Panc1 (cell line): Measurements from ENCODE around the gene LRP1B. TPM values are rescaled to one million over a fixed set of nuclear protein-coding genes. Genes with fewer than 3 reads are reported as not detected.

Source experiments
- ATAC-seq: fragments of 200-7000 bp; cut with Tn5 transposase; 2 replicates; pipeline ENCODE4 v1.9.1; 2020; ENCODE audit warnings: mild to moderate bottlenecking, moderate library complexity
- BruUV-seq: library from RNA; stranded (reverse); fragments of 400-500 nt; replicated peaks from 2 replicates; lab custom pipeline; 2021; lab: Mats Ljungman, UMichigan
- CTCF ChIA-PET: fragments of 300-600 bp; sonication (Branson Sonifier 250); formaldehyde crosslinking; loops from one replicate; lab custom pipeline; 2022; ENCODE audit warnings: antibody characterized with exemption; lab: Charles Lee
- POLR2A ChIA-PET: fragments of 300-600 bp; sonication (Branson Sonifier 250); formaldehyde crosslinking; loops from one replicate; lab custom pipeline; 2022; ENCODE audit warnings: antibody characterized with exemption; lab: Charles Lee
- DNase-seq: peaks from one replicate; pipeline ENCODE4 v3.0.0-alpha.2; 2010; ENCODE audit warnings: low read depth, low spot score
- H3K27ac ChIP-seq: 2 replicates; pipeline ENCODE4 v1.5.1; 2011; ENCODE audit warnings: mild to moderate bottlenecking, low read length, inconsistent platforms
- H3K27me3 ChIP-seq: fragments of 200-500 bp; sonication (Bioruptor generic); 2 replicates; pipeline ENCODE4 v1.6.0; 2014; ENCODE audit warnings: low read length, inconsistent platforms; ENCODE audit not compliant: control insufficient read depth, insufficient read depth
- H3K36me3 ChIP-seq: fragments of 200-500 bp; sonication (Bioruptor generic); 2 replicates; pipeline ENCODE4 v1.5.1; 2014; ENCODE audit warnings: inconsistent platforms, mild to moderate bottlenecking, low read length, moderate library complexity; ENCODE audit not compliant: control insufficient read depth, insufficient read depth
- H3K4me1 ChIP-seq: 2 replicates; pipeline ENCODE4 v1.5.1; 2011; ENCODE audit warnings: inconsistent platforms, mild to moderate bottlenecking, low read length, moderate library complexity; ENCODE audit not compliant: control insufficient read depth, insufficient read depth
- H3K4me3 ChIP-seq, 2 experiments: 2 replicates each; pipeline ENCODE4 v1.5.1; 2011 to 2012; ENCODE audit warnings: low read depth in 2 of 2, low read length in 2 of 2, mild to moderate bottlenecking in 2 of 2, inconsistent platforms in 1 of 2, moderate library complexity in 1 of 2
- H3K9me3 ChIP-seq: fragments of 200-500 bp; sonication (Bioruptor generic); 2 replicates; pipeline ENCODE4 v1.5.1; 2014; ENCODE audit warnings: low read depth, mild to moderate bottlenecking, inconsistent platforms, low read length, moderate library complexity; ENCODE audit not compliant: control insufficient read depth, insufficient read depth
- CTCF ChIP-seq: fragments of 450-650 bp; IDR thresholded peaks from 2 replicates; pipeline ENCODE4 v1.5.1; 2017; ENCODE audit warnings: mild to moderate bottlenecking
- POLR2AphosphoS5 ChIP-seq: IDR thresholded peaks from 2 replicates; pipeline ENCODE4 v1.6.1; 2012; ENCODE audit warnings: mild to moderate bottlenecking, low read depth, low read length, moderate library complexity
- REST ChIP-seq, 2 experiments: IDR thresholded peaks; 2 replicates each; pipeline ENCODE4 v1.6.1; 2011 to 2012; ENCODE audit warnings: low read depth in 2 of 2, control low read depth in 1 of 2, low read length in 1 of 2, mild to moderate bottlenecking in 1 of 2, moderate library complexity in 1 of 2; ENCODE audit not compliant: insufficient read depth in 1 of 2
- SIN3A ChIP-seq: IDR thresholded peaks from 2 replicates; pipeline ENCODE4 v1.6.1; 2012; ENCODE audit warnings: low read depth, mild to moderate bottlenecking, low read length, moderate library complexity, borderline replicate concordance; ENCODE audit not compliant: insufficient read depth
- TCF7L2 ChIP-seq: IDR thresholded peaks from 2 replicates; pipeline ENCODE4 v1.6.1; 2011; ENCODE audit warnings: mild to moderate bottlenecking, low read depth, low read length, inconsistent platforms
- in situ Hi-C: cut with HindIII; loops from 2 replicates; pipeline ENCODE4 v1.10.0; 2016; ENCODE audit warnings: low sequenced_read_pairs, low pct_unique_long_range_greater_than_20kb
- intact Hi-C: fragments of 100-400 bp; cut with micrococcal nuclease; formaldehyde crosslinking; loops from one replicate; pipeline ENCODE4 v1.10.0; 2022; ENCODE audit not compliant: unreplicated experiment
- total RNA-seq: library from RNA; stranded (reverse); gene quantifications from one replicate; pipeline ENCODE4 v1.2.1, GENCODE V29; 2021; ENCODE audit not compliant: unreplicated experiment

The LRP1B gene
- total RNA-seq, 1 experiment from 2014 or later: 0.54 TPM

GRCh38 chr2:141348481-141348880, 782.3 kb downstream of the LRP1B start:
- H3K27me3 ChIP-seq: no peaks in the 10 kb centered on the region
- H3K4me1 ChIP-seq: no peaks in the 10 kb centered on the region
- TF ChIP-seq TCF7L2 (no peak), CTCF (no peak), SIN3A (no peak), REST (IDR thresholded peaks at IDR 0.05; ENCODE audit: insufficient read depth in 1 of 2, low read depth in 2 of 2, low read length in 1 of 2) (no peak), POLR2AphosphoS5 (no peak)
- intact Hi-C loops (no loop called here), in situ Hi-C loops (no loop called here)
- H3K27ac ChIP-seq: no peak overlapping the region
- POLR2A ChIA-PET: no interaction called here
- BruUV-seq: no TSS peak
- CTCF ChIA-PET: no interaction called here
- ATAC-seq (no peak), DNase-seq (no peak)
- no peaks in the 10 kb centered on the region for H3K9me3 ChIP-seq
- no peaks in the 10 kb centered on the region for H3K36me3 ChIP-seq
- no peak overlapping the region for H3K4me3 ChIP-seq

GRCh38 chr2:141341444-141341843, 789.4 kb downstream of the LRP1B start:
- ChIA-PET CTCF (no interaction called here), POLR2A (no interaction called here)
- DNase-seq (no peak), ATAC-seq (no peak)
- Histone ChIP-seq H3K4me3 (no peak overlapping the region), H3K36me3 (no peaks in the 10 kb centered on the region), H3K9me3 (no peaks in the 10 kb centered on the region), H3K27ac (no peak overlapping the region), H3K27me3 (no peaks in the 10 kb centered on the region), H3K4me1 (no peaks in the 10 kb centered on the region)
- TF ChIP-seq POLR2AphosphoS5: no peak
- TF ChIP-seq SIN3A: no peak
- TF ChIP-seq TCF7L2: no peak
- TF ChIP-seq REST (IDR thresholded peaks at IDR 0.05; ENCODE audit: insufficient read depth in 1 of 2, low read depth in 2 of 2, low read length in 1 of 2): no peak
- no peak for TF ChIP-seq CTCF
- in situ Hi-C loops (no loop called here), intact Hi-C loops (no loop called here)
- BruUV-seq: no TSS peak
